GM21447 (cell line): Measurements from ENCODE around the gene DCDC2C.
"Not testable (repeated sequence)": the region's sequence is repeated elsewhere in the genome, so short reads cannot be mapped to it uniquely, and the experiment has no call there.

Experiments
- ATAC-seq: cut with Tn5 transposase; IDR thresholded peaks from one replicate; pipeline ENCODE4 v1.9.1; 2021; ENCODE audit not compliant: unreplicated experiment

Gene DCDC2C

DNA sequence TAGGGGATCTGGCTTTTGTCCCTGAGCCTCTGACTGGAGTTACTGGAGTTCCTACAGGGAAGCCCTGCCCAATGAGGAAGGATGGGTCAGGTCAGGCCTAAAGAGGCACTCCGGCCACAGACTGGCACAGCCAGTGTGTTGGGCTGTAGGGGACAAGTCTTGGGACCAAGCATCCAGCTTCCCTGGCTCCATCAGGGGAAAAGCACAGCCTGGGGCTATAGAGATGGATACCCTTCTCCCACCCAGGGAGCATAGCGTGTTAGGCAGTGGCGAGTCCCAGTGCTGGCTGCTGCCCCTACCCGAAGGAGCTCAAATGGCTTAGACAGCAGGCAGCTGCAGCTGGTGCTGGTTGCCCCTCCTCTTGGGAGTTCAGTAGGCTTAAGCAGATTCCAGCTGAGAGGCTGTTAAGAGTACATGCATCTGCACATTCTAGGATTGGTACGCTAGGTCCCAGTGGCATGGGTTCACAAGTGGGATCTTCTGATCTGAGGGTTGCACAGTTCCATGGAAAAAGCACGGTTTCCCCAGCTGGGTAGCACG is 111.4 kb downstream of the DCDC2C start:
- no peak for ATAC-seq

- ATAC-seq: not testable (repeated sequence)
These were observed 113.8 kb downstream of the DCDC2C start for GRCh38 chr2:3817144-3817543.

DNA sequence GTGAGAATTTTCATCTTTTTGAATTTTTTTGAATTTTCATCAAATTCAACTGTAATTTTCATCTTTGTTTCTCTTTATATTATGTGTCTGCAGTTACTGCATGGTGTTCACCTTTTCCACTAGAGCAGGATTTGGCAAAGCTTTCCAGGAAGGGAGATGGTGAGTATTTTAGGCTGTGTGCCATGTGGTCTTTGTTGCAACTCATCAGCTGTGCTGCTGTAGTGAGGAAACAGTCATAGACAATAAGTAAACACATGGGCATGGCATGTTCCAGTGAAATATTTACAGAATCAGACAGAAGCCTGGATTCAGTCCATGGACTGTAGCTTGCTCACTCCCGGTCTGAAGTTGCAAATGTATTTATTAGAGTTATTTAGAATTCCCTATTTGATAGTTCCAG is 120.4 kb downstream of the DCDC2C start:
- no peak for ATAC-seq

DNA sequence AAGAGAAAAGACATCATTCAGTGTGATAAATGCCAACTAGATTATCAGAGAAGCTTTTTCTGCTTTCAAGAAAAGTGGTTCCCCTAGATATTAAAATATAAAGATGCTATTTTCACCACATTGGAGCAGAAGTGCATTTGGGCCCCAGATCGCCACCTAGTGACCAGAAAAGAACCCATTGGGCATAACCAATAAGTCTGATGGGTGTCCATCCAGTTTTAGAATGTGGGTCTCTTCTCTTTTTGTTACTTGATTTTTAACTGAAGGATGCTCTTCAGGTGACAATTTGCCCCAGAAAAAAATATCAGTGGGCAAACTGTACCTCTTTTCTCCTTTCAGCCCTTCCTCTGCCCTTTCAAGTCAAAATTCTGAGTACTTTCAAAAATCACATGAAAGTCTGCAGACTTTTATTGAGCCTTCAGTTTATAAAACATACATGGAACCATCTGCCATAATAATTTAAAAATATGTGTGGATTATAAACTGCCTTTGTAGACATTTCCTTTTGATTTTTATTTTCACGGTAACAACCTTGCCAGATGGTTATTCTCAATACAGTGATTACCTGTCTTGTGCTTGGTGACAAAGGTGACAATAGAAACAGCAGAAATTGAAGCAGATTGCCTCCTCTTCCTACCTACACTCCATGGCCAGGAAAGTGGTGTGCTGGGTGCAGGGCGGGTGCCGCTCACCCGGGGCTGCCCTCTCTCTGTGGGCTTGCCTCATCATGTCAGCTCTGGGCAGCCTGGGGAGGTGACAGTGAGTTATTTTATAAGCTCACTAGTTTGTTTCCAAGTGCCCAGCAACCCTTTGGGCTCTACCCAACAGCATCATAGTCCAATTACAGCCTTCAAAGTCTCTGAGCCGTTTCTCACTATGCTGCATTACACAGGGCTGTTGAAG is 124.5 kb downstream of the DCDC2C start:
- no peak for ATAC-seq

DNA sequence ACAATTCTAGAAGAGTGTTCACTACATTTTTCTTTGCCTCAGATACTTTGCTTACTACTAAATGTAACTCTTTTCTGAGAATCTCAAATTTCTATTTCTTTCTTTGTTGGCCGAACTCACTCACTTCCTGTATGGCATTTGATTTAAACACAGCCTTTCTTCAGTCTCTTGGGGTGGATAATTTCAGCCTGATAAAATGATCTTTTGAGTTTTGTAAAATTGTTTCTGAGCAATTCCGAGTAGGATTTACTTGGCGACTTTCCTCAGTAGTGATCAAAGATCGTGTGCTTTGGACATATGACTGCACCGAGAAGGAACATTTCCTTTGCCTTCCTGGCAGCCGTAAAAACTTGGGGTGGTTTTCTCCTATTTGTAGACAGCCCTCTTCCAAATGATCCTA is 127.4 kb downstream of the DCDC2C start:
- ATAC-seq: no peak

DNA sequence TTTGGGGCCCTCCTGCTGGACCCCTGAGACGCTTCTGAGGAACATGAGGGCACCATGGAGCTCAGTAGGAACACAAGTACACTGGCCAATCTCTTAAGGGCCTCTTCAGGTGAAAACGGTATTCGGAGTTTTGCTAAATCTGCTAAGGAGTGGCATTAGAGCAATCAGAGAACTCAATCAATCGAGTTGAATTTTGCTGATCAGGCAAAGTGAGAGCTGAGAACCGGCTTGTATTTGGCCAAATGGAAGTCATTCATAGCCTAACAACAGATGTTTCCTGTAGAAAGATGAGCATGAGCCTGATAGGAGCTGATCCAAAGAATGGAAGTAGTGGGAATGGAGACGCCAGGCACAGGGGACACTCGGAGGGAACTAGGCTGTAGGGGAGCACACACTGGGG is 133.7 kb downstream of the DCDC2C start:
- no peak for ATAC-seq

DNA sequence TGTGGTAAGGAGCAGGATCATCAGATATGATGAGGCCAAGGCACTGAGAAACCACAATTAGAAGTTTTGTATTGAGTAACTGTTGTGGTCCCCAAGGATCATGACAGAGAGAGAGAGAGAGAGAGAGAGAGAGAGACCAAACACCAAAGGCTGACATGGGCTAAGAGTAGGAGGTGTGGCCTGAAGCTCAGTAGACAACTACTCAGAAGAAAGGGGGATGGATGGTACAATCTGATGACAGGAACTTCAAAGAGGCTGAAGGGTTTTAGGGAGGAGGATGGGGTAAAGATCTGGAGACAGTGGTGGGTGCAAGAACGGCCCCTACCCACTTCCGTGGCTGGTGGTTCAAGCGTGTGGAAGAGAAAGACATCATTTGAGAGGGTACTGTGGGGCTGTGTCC is 135.0 kb downstream of the DCDC2C start:
- no peak for ATAC-seq

DNA sequence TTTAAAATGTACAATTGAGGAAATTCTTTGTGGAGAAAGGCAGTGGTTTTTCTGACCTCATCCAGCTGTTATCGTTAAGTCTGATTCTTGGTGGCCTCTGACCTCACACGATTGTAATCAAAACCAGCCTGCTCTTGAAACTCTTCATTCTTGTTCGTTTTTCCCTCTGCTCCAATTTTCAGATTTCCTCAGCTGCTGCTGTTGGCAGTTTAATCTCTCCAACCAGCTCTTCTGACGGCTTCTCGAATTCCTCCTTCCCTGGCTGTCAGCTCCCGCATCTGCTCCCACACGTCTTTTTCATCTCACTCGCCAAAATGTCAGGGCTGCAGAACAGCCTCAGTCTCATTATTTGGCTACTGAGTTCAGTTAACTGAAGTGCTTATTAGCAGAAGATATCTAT is 136.1 kb downstream of the DCDC2C start:
- no peak for ATAC-seq

GRCh38 chr2:3840611-3841155 is 137.3 kb downstream of the DCDC2C start:
- ATAC-seq: no peak

DNA sequence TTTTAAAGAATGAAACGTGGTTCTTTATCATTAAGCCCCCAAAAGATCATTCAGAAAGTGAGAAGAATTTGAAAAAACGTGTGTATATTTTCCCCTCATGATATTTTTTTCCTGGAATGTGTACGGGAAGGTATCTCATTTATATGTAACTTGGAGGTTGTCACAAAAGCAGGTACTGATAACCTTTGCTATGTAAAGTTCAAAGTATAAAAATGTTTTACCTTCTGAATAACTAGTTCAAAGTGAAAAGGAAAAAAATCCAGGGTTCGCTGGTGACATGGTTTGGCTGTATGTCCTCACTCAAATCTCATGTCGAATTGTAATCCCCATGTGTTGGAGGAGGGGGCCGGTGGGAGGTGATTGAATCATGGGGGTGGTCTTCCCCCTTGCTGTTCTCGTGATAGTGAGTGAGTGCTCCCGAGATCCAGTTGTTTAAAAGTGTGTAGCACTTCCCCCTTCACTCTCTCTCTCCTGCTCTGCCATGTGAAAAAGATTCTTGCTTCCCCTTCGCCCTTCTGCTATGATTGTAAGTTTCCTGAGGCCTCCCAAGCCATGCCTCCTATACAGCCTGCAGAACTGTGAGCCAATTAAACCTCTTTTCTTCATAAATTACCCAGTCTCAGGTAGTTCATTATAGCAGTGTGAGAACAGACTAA is 144.2 kb downstream of the DCDC2C start:
- ATAC-seq: no peak

GRCh38 chr2:3848776-3849175 is 145.4 kb downstream of the DCDC2C start:
- no peak for ATAC-seq

GRCh38 chr2:3849213-3849612 is 145.8 kb downstream of the DCDC2C start:
- no peak for ATAC-seq

- ATAC-seq: no peak
These were observed 154.2 kb downstream of the DCDC2C start for GRCh38 chr2:3857576-3857975.

GRCh38 chr2:3864943-3865865 is 161.8 kb downstream of the DCDC2C start:
- no peak for ATAC-seq

- no peak for ATAC-seq
These were observed 164.1 kb downstream of the DCDC2C start for GRCh38 chr2:3867469-3867868.

GRCh38 chr2:3868012-3868805 is 164.8 kb downstream of the DCDC2C start:
- no peak for ATAC-seq

GRCh38 chr2:3870222-3870621 is 166.8 kb downstream of the DCDC2C start:
- no peak for ATAC-seq

DNA sequence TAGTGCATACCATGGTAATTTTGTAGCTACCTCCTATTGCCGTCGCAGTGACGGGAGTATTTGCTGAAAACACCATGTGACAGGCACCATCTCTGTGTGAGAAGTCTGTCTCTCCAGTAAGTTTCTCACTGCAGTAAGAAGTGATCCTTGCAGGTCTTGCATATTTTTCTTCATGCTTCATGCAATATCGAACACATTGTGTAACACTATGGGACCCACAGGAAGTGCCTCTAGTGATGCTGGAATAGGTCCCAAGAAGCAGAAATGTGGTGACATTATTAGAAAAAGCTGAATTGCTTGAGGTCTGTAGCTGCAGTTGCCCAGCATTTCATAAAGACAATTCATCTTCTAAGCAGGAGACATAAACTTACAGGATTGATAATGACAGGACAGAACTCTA is 167.6 kb downstream of the DCDC2C start:
- ATAC-seq: no peak

- no peak for ATAC-seq
These were observed 169.1 kb downstream of the DCDC2C start for GRCh38 chr2:3872451-3872850.

- ATAC-seq: no peak
These were observed 170.5 kb downstream of the DCDC2C start for GRCh38 chr2:3873899-3874298.
